ENCODE data around the gene UBE2Q2. TPM values are rescaled to one million over a fixed set of nuclear protein-coding genes. Genes with fewer than 3 reads are reported as not detected.

Gene UBE2Q2
- total RNA-seq, 4 donors from 2014 or later: 15.1 to 21.2 (median 19.3) TPM

DNA sequence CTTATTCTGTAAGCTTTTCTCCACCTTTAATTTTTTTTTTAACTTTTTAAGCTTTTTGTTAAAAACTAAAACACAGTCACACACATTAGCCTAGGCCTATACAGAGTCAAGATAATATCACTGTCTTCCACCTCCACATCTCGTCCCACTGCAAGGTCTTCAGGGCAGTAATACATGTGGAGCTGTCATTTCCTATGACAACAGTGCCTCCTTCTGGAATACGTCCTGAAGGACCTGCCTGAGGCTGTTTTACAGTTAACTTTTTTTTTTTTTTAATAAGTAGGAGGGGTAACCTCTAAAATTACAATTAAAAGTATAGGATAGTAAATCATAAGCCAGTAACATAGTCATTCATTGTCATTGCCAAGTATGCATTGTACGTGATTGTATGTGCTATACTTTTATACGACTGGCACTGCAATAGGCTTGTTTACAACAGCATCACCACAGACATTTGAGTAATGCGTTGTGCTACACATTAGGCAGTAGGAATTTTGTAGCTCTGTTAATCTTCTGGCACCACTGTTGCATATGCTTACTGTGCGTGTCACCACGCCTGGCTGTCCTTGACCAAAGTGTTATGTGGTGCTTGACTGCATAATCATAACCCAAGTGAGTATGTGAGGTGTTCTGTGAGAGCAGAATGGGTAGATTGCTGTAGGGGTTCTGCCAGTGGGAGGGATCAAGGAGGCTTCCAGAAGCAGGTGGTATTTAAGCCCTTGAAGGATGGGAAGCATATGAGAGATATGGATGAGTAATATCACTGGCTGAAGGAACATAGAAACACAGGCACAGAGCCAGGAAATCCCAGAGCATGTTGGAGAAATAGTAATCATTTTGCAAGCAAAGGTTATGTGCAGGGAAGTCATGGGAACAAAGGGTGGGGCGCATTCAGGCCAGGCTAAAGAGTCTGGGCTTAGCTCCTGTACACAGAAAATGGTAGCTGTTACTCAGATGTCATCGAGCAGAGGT, 78.8 kb downstream of the UBE2Q2 start:
- no peaks in the 10 kb centered on the region for H3K27me3 ChIP-seq
- peaks cover 17% of the 10 kb centered on the region for H3K36me3 ChIP-seq
- H3K4me3 ChIP-seq: no peak overlapping the region
- no peak overlapping the region for H3K27ac ChIP-seq
- DNase-seq (ENCODE audit: low spot score in 2 of 2): no peak
- peaks cover 14% of the 10 kb centered on the region for H3K4me1 ChIP-seq
- 53% methylated on average over 9 of the region's 9 CpGs for WGBS
- H3K9me3 ChIP-seq: no peaks in the 10 kb centered on the region
- no peak for TF ChIP-seq POLR2A (IDR thresholded peaks at IDR 0.05)
- TF ChIP-seq EP300 (IDR thresholded peaks at IDR 0.05): no peak
- TF ChIP-seq POLR2AphosphoS5 (IDR thresholded peaks at IDR 0.05): no peak
- TF ChIP-seq, protein P1, sequence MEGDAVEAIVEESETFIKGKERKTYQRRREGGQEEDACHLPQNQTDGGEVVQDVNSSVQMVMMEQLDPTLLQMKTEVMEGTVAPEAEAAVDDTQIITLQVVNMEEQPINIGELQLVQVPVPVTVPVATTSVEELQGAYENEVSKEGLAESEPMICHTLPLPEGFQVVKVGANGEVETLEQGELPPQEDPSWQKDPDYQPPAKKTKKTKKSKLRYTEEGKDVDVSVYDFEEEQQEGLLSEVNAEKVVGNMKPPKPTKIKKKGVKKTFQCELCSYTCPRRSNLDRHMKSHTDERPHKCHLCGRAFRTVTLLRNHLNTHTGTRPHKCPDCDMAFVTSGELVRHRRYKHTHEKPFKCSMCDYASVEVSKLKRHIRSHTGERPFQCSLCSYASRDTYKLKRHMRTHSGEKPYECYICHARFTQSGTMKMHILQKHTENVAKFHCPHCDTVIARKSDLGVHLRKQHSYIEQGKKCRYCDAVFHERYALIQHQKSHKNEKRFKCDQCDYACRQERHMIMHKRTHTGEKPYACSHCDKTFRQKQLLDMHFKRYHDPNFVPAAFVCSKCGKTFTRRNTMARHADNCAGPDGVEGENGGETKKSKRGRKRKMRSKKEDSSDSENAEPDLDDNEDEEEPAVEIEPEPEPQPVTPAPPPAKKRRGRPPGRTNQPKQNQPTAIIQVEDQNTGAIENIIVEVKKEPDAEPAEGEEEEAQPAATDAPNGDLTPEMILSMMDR (IDR thresholded peaks at IDR 0.05): no peak

DNA sequence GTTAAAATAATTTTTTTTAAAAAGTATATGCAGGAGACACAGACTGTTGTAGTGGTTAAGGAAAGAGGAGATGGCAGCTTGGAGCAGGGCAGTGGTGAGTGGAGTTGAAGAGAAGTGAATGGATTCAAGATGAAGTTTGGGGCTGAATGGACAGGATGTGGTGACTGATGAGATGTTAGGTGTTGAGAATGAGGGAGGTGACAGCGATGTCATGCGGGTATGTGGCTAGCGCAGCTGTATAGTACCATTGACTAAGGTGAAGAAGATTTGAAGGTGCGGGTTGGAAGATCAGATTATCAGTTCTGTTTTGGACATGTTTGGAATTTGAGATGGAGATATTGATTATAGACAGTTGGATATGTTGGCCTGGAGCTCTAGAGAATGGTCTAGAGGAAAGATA, 80.5 kb downstream of the UBE2Q2 start:
- H3K27me3 ChIP-seq: no peaks in the 10 kb centered on the region
- DNase-seq (ENCODE audit: low spot score in 2 of 2): no peak
- TF ChIP-seq POLR2A (IDR thresholded peaks at IDR 0.05) (no peak), EP300 (IDR thresholded peaks at IDR 0.05) (no peak), POLR2AphosphoS5 (IDR thresholded peaks at IDR 0.05) (no peak)
- TF ChIP-seq, protein P1 (IDR thresholded peaks at IDR 0.05): no peak
- no peaks in the 10 kb centered on the region for H3K9me3 ChIP-seq
- H3K36me3 ChIP-seq: peaks cover 5% of the 10 kb centered on the region
- H3K4me3 ChIP-seq: no peak overlapping the region
- peaks cover 14% of the 10 kb centered on the region for H3K4me1 ChIP-seq
- WGBS: 90% methylated on average over 4 of the region's 4 CpGs
- H3K27ac ChIP-seq: no peak overlapping the region

DNA sequence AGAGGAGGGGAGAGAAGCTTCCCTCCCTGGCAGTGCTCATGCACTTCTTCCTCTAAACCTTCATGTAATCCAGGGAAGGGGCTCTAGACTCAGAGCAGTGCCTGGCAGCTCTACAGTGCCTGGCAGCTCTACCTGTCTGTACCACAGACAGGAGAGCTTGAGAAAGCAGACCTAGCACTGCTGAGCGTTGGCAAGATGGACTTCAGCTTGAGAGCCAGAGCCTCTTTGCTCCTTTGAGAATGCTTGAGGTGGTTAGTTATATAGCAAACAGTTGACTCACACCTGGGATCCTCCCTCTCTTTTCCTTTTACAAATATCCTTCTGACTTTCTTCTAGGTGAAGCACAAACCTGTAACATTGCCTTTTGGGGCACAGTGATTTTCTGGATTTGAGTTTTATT, 81.3 kb downstream of the UBE2Q2 start:
- Histone ChIP-seq H3K9me3 (no peaks in the 10 kb centered on the region), H3K4me3 (no peak overlapping the region), H3K27me3 (no peaks in the 10 kb centered on the region), H3K27ac (no peak overlapping the region), H3K36me3 (peaks cover 5% of the 10 kb centered on the region), H3K4me1 (peaks cover 14% of the 10 kb centered on the region)
- WGBS: 63% methylated on average over 1 of the region's 1 CpG
- no peak for TF ChIP-seq POLR2AphosphoS5 (IDR thresholded peaks at IDR 0.05)
- TF ChIP-seq POLR2A (IDR thresholded peaks at IDR 0.05): no peak
- TF ChIP-seq EP300 (IDR thresholded peaks at IDR 0.05): no peak
- TF ChIP-seq, protein P1 (IDR thresholded peaks at IDR 0.05): no peak
- no peak for DNase-seq (ENCODE audit: low spot score in 2 of 2)

DNA sequence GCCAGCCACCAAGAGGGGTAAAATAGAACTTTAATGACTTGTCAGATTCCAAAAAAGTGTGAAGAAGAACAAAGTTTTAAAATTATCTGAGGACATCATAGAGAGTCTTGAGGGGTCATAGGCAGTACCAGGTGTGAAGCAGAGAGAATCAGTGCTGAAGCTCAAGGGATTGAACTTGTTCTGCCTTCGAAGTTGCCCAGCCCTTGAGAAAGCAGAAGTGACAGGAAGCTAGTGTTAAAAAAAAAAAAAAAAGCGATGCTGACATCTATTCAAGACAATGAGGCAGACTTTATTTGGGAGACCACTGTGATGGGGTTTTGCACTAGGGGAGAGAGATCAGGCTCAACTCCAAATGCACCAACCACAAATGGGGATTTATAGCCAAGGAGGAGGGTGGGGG, 82.2 kb downstream of the UBE2Q2 start:
- Histone ChIP-seq H3K36me3 (peaks cover 10% of the 10 kb centered on the region), H3K4me1 (peaks cover 14% of the 10 kb centered on the region), H3K27ac (no peak overlapping the region), H3K9me3 (no peaks in the 10 kb centered on the region), H3K4me3 (no peak overlapping the region), H3K27me3 (no peaks in the 10 kb centered on the region)
- WGBS: 60% methylated on average over 2 of the region's 2 CpGs
- TF ChIP-seq POLR2AphosphoS5 (IDR thresholded peaks at IDR 0.05): no peak
- TF ChIP-seq, protein P1 (IDR thresholded peaks at IDR 0.05): no peak
- no peak for DNase-seq (ENCODE audit: low spot score in 2 of 2)

DNA sequence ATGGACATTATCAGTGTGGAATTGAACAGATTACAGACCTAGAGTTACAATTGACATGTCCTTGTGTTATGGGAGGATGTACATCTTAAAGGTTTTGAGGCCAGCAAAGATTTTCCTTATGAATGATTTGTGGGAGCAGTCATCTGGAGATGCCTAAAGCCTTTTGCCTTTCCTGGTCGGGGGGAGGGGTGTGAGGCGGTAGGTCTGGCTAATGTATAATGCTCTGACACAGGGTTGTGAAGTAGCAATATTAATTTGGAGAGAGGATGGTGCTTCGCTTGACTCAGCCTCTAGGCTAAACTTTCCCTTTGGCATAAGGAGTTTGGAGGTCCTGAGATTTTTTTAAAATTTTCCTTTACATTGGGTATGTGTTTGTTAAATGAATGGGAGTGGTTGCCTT, 83.7 kb downstream of the UBE2Q2 start:
- Histone ChIP-seq H3K4me1 (peaks cover 9% of the 10 kb centered on the region), H3K27ac (no peak overlapping the region), H3K9me3 (no peaks in the 10 kb centered on the region), H3K36me3 (peaks cover 16% of the 10 kb centered on the region), H3K4me3 (no peak overlapping the region), H3K27me3 (no peaks in the 10 kb centered on the region)
- DNase-seq (ENCODE audit: low spot score in 2 of 2): no peak
- TF ChIP-seq EP300 (IDR thresholded peaks at IDR 0.05) (no peak), POLR2A (IDR thresholded peaks at IDR 0.05) (no peak), POLR2AphosphoS5 (IDR thresholded peaks at IDR 0.05) (no peak)
- TF ChIP-seq, protein P1 (IDR thresholded peaks at IDR 0.05): no peak
- 92% methylated on average over 3 of the region's 3 CpGs for WGBS

All from suprapubic skin (tissue), 4 donors.